ENCODE data around the gene CDHR2.
A peak's percentile ranks its signal among the peaks of the same experiment; 100 is the strongest.

The CDHR2 gene

GRCh38 chr5:176529116-176529740 lies 19.9 kb upstream of the CDHR2 start:
- DNase-seq (ENCODE audit: low read depth in 1 of 2, low spot score in 1 of 2), result no peak
- TF ChIP-seq, protein P1, sequence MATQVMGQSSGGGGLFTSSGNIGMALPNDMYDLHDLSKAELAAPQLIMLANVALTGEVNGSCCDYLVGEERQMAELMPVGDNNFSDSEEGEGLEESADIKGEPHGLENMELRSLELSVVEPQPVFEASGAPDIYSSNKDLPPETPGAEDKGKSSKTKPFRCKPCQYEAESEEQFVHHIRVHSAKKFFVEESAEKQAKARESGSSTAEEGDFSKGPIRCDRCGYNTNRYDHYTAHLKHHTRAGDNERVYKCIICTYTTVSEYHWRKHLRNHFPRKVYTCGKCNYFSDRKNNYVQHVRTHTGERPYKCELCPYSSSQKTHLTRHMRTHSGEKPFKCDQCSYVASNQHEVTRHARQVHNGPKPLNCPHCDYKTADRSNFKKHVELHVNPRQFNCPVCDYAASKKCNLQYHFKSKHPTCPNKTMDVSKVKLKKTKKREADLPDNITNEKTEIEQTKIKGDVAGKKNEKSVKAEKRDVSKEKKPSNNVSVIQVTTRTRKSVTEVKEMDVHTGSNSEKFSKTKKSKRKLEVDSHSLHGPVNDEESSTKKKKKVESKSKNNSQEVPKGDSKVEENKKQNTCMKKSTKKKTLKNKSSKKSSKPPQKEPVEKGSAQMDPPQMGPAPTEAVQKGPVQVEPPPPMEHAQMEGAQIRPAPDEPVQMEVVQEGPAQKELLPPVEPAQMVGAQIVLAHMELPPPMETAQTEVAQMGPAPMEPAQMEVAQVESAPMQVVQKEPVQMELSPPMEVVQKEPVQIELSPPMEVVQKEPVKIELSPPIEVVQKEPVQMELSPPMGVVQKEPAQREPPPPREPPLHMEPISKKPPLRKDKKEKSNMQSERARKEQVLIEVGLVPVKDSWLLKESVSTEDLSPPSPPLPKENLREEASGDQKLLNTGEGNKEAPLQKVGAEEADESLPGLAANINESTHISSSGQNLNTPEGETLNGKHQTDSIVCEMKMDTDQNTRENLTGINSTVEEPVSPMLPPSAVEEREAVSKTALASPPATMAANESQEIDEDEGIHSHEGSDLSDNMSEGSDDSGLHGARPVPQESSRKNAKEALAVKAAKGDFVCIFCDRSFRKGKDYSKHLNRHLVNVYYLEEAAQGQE (IDR thresholded peaks at IDR 0.05; ENCODE audit: insufficient replicate concordance, low read depth), result no peak
- TF ChIP-seq CTCF (IDR thresholded peaks at IDR 0.05; ENCODE audit: insufficient read depth, low read length) (no peak), SPI1 (IDR thresholded peaks at IDR 0.05; ENCODE audit: borderline replicate concordance, low read depth) (no peak), GABPA (IDR thresholded peaks at IDR 0.05; ENCODE audit: low read depth) (no peak), POLR2AphosphoS5 (IDR thresholded peaks at IDR 0.05; ENCODE audit: low read depth) (no peak)
- Histone ChIP-seq H3K4me3 (replicated peaks; ENCODE audit: insufficient read depth, low read length) (no peak overlapping the region), H3K27me3 (ENCODE audit: insufficient read depth, poor library complexity, severe bottlenecking) (no peaks in the 10 kb centered on the region), H3K27ac (replicated peaks) (peak overlapping the region; percentile 55)

GRCh38 chr5:176529741-176530141 lies 19.4 kb upstream of the CDHR2 start:
- peak overlapping the region; percentile 55 for H3K27ac ChIP-seq (replicated peaks)

DNA sequence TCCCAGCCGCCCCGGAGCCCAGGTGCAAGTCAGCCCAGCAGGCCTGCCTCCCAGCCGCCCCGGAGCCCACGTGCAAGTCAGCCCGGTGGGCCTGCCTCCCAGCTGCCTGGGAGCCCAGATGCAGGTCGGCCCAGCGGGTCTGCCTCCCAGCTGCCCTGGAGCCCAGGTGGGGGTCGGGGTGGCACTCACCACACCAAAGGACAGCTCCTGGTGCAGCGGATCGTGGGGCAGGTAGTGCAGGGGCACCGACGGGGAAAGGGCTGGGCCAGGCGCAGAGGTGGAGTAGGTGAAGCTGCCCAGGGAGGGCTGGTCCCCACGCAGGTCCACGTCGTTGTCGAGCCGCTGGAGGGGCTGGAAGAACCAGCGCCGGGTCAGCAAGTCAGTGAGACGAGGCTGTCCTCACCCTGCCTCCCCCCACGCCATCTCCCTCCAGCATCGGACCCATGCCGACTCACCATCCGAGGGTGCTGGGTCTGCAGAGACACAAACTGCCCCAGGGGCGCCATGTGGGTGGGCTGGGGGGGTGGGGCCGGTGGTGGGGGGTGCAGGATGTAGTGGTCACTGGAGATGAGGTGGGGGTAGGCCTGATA lies 18.7 kb upstream of the CDHR2 start:
- Histone ChIP-seq H3K27me3 (ENCODE audit: insufficient read depth, poor library complexity, severe bottlenecking) (no peaks in the 10 kb centered on the region), H3K27ac (replicated peaks) (peak overlapping the region; percentile 99), H3K4me3 (replicated peaks; ENCODE audit: insufficient read depth, low read length) (no peak overlapping the region)
- TF ChIP-seq GABPA (IDR thresholded peaks at IDR 0.05; ENCODE audit: low read depth) (no peak), POLR2AphosphoS5 (IDR thresholded peaks at IDR 0.05; ENCODE audit: low read depth) (0 out of 2 replicates have a peak, but pooled peaks have one; percentile 9)
- no peak for DNase-seq (ENCODE audit: low read depth in 1 of 2, low spot score in 1 of 2)

More at GRCh38 chr5:176529741-176530141, 19.4 kb upstream of the CDHR2 start:
- H3K27me3 ChIP-seq (ENCODE audit: insufficient read depth, poor library complexity, severe bottlenecking), result no peaks in the 10 kb centered on the region
- peak; percentile 41 for TF ChIP-seq POLR2AphosphoS5 (IDR thresholded peaks at IDR 0.05; ENCODE audit: low read depth)
- no peak for TF ChIP-seq SPI1 (IDR thresholded peaks at IDR 0.05; ENCODE audit: borderline replicate concordance, low read depth)
- no peak for TF ChIP-seq CTCF (IDR thresholded peaks at IDR 0.05; ENCODE audit: insufficient read depth, low read length)
- peak in 1 of 2 experiments; percentile 81 for DNase-seq (ENCODE audit: low read depth in 1 of 2, low spot score in 1 of 2)
- H3K4me3 ChIP-seq (replicated peaks; ENCODE audit: insufficient read depth, low read length), result no peak overlapping the region

DNA sequence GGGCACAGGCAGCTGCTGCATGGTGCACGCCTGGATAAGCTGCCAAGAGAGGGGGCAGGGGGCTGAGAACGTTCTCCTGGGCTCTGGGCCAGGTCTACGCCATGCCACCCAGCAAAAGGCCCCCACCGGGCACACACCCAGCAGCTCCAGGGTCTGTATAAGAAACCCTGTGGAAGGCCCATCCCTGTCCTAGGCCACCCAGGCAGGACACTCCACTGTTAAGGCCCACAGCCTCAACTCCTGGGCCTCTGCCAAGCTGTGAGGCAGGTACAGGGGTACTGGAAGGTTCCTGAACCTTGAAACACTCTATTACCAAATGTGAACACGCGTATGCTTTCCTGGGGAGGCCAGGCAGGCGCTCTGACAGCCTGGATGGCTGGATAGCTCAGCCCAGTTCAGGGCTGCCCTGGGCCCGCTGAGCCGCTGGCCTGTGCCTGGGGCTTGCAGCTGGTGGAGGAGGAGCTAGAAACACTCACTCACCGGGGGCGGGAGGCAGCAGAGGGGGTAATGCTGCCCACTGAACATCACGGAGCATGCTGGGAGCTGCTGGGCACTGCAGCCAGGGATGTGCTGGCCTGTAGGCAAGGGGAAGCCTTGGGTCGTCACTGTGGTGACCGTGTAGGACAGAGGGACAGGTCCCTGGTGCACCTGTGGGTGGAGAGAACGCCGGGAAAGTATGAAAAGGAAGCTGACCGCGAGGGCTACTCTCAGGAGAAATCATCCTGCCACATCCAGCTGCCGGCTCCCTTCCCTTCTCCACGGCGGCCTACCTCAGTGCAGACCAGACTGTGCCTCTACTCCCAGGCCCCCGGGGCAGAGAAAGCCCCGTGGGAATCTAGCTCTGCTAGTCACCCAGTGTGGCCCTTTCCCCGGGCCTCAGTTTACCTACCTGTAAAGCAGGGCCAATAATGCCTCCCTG lies 17.9 kb upstream of the CDHR2 start:
- TF ChIP-seq POLR2AphosphoS5 (IDR thresholded peaks at IDR 0.05; ENCODE audit: low read depth) (peak; percentile 8; the same call in 1 of the 2 replicates), SPI1 (IDR thresholded peaks at IDR 0.05; ENCODE audit: borderline replicate concordance, low read depth) (no peak), CTCF (IDR thresholded peaks at IDR 0.05; ENCODE audit: insufficient read depth, low read length) (no peak), GABPA (IDR thresholded peaks at IDR 0.05; ENCODE audit: low read depth) (no peak)
- TF ChIP-seq, protein P1 (IDR thresholded peaks at IDR 0.05; ENCODE audit: insufficient replicate concordance, low read depth), result no peak
- Histone ChIP-seq H3K4me3 (replicated peaks; ENCODE audit: insufficient read depth, low read length) (no peak overlapping the region), H3K27me3 (ENCODE audit: insufficient read depth, poor library complexity, severe bottlenecking) (no peaks in the 10 kb centered on the region), H3K27ac (replicated peaks) (peak overlapping the region; percentile 99)
- peak in 1 of 2 experiments; percentile 61 for DNase-seq (ENCODE audit: low read depth in 1 of 2, low spot score in 1 of 2)
